Esophagus muscularis mucosa (tissue), 3 donors: ENCODE measurements around the gene CFAP410.

ENCODE experiments used
- POLR2A ChIP-seq: fragments of 450-650 bp; IDR thresholded peaks from one replicate; pipeline ENCODE4 v1.6.1; 2017; ENCODE audit warnings: antibody characterized with exemption, moderate library complexity, mild to moderate bottlenecking, low read depth
- TF ChIP-seq, protein P1 (sequence below), 3 experiments: fragments of 200-600 bp in 2 of 3; fragments of 450-650 bp in 1 of 3; sonication (generic) in 2 of 3; IDR thresholded peaks; one replicate each; pipeline ENCODE4 v1.5.1; 2017 to 2019; ENCODE audit warnings: antibody characterized with exemption in 3 of 3, mild to moderate bottlenecking in 2 of 3, moderate library complexity in 1 of 3

DNA sequence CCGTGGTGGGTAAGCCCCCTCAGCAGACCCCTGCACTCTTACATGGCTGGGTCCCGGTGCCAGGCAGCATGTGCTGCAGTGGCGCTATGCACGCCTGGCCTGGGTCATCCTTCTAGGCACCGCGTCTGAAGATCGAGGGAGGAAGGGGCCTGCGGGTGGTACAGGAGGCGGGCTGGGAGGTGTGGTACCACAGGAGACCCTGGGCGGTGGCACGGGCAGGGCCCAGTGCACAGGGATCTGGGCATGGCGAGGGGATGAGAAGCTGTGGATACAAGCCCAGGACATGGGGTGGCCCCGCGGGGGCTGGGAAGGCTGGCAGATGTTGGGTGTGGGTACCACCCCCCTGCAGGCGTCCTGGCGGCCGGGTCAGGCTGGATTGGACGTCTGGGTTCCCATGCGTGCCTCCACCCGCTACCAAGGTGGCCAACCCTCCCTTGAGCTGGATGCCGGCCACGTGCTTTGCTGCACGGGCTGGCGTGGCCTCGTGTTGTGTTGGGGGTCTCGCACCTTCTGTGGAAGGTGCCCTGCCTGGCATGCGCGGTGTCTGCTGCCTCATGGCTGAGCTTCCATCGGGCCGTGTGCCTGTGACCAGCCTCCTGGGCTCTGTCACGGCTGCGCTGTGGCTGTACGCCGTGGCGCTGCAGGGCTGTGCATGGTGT is 19.7 kb downstream of the CFAP410 start:
- no peak for TF ChIP-seq POLR2A
- TF ChIP-seq, protein P1, sequence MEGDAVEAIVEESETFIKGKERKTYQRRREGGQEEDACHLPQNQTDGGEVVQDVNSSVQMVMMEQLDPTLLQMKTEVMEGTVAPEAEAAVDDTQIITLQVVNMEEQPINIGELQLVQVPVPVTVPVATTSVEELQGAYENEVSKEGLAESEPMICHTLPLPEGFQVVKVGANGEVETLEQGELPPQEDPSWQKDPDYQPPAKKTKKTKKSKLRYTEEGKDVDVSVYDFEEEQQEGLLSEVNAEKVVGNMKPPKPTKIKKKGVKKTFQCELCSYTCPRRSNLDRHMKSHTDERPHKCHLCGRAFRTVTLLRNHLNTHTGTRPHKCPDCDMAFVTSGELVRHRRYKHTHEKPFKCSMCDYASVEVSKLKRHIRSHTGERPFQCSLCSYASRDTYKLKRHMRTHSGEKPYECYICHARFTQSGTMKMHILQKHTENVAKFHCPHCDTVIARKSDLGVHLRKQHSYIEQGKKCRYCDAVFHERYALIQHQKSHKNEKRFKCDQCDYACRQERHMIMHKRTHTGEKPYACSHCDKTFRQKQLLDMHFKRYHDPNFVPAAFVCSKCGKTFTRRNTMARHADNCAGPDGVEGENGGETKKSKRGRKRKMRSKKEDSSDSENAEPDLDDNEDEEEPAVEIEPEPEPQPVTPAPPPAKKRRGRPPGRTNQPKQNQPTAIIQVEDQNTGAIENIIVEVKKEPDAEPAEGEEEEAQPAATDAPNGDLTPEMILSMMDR (IDR thresholded peaks at IDR 0.05): no peak
